Lower leg skin (tissue), 4 donors: Measurements from ENCODE around the gene GOLGA3. TPM values are rescaled to one million over a fixed set of nuclear protein-coding genes. Genes with fewer than 3 reads are reported as not detected.

Experiments used
- DNase-seq, 2 donors: peaks; one replicate each; pipeline ENCODE4 v3.0.0-alpha.2; 2019; ENCODE audit warnings: low spot score in 2 of 2
- H3K4me3 ChIP-seq: fragments of 200-600 bp; sonication (generic); 2 replicates; pipeline ENCODE4 v1.5.1; 2017; ENCODE audit warnings: mild to moderate bottlenecking, low read depth; ENCODE audit not compliant: poor library complexity, severe bottlenecking
- POLR2A ChIP-seq, 2 donors: fragments of 450-650 bp; IDR thresholded peaks; one replicate each; pipeline ENCODE4 v1.6.1; 2016 to 2017; ENCODE audit warnings: antibody characterized with exemption in 2 of 2, mild to moderate bottlenecking in 1 of 2, moderate library complexity in 1 of 2
- WGBS, 2 donors: methylation state at CpG; one replicate each; pipeline ENCODE4 v1.1.5; 2018; 5-methylcytosine and 5-hydroxymethylcytosine counted together
- intact Hi-C: fragments of 100-400 bp; cut with DNase I; formaldehyde crosslinking; loops from one replicate; pipeline ENCODE4 v1.15.0; 2023; ENCODE audit warnings: low total_unique reads
- total RNA-seq, 4 donors: library from RNA; depleted of rRNA; stranded (reverse); fragments of >200 nt; gene quantifications; one replicate each; pipeline ENCODE4 v1.1.0, GENCODE V29; 2016
- TF ChIP-seq, protein P1 (sequence below), 3 donors: fragments of 450-650 bp; IDR thresholded peaks; one replicate each; pipeline ENCODE4 v1.5.1; 2016; ENCODE audit warnings: antibody characterized with exemption in 3 of 3, mild to moderate bottlenecking in 3 of 3, moderate library complexity in 2 of 3

GOLGA3 gene
- total RNA-seq, 4 donors from 2014 or later = 44.5 to 81.0 (median 74.7) TPM

DNA sequence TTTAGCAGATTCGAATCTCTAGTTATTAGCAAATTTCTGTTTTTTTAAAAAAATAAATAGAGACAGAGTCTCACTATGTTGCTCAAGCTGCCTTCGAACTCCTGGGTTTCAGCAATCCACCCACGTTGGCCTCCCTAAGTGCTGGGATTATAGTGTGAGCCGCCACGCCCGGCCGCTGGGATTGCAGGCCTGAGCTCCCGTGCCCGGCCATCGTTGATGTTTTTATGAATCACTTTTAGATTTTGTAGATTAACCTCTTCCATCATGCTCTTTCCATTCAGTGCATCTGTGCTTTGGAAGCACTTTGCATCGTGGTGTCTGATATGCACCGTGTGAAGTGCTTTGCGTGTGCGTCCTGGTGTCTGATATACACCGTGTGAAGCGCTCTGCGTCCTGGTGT, 97.1 kb downstream of the GOLGA3 start:
- TF ChIP-seq POLR2A (IDR thresholded peaks at IDR 0.05) = no peak
- TF ChIP-seq, protein P1, sequence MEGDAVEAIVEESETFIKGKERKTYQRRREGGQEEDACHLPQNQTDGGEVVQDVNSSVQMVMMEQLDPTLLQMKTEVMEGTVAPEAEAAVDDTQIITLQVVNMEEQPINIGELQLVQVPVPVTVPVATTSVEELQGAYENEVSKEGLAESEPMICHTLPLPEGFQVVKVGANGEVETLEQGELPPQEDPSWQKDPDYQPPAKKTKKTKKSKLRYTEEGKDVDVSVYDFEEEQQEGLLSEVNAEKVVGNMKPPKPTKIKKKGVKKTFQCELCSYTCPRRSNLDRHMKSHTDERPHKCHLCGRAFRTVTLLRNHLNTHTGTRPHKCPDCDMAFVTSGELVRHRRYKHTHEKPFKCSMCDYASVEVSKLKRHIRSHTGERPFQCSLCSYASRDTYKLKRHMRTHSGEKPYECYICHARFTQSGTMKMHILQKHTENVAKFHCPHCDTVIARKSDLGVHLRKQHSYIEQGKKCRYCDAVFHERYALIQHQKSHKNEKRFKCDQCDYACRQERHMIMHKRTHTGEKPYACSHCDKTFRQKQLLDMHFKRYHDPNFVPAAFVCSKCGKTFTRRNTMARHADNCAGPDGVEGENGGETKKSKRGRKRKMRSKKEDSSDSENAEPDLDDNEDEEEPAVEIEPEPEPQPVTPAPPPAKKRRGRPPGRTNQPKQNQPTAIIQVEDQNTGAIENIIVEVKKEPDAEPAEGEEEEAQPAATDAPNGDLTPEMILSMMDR (IDR thresholded peaks at IDR 0.05) = no peak
- no peak for DNase-seq
- WGBS, 2 donors = 89 to 90% methylated on average over 17 of the region's 17 CpGs
- no peak overlapping the region for H3K4me3 ChIP-seq
- intact Hi-C loops = no loop called here

DNA sequence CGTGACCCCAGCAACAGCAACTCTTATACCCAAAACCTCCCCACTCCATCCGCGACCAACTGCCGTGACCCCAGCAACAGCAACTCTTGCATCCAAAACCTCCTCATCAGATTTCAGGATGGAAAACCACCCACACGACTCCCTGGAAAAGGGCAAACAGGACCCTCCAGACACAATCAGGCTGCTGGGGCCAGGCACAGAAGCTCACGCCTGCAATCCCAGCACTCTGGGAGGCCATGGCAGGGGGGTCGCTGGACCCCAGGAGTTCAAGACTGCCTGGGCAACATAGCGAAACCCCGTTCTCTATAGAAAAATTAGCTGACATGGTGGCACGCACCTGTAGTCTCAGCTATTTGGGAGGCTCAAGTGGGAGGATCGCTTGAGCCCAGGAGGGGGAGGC, 98.3 kb downstream of the GOLGA3 start:
- no peak for DNase-seq

DNA sequence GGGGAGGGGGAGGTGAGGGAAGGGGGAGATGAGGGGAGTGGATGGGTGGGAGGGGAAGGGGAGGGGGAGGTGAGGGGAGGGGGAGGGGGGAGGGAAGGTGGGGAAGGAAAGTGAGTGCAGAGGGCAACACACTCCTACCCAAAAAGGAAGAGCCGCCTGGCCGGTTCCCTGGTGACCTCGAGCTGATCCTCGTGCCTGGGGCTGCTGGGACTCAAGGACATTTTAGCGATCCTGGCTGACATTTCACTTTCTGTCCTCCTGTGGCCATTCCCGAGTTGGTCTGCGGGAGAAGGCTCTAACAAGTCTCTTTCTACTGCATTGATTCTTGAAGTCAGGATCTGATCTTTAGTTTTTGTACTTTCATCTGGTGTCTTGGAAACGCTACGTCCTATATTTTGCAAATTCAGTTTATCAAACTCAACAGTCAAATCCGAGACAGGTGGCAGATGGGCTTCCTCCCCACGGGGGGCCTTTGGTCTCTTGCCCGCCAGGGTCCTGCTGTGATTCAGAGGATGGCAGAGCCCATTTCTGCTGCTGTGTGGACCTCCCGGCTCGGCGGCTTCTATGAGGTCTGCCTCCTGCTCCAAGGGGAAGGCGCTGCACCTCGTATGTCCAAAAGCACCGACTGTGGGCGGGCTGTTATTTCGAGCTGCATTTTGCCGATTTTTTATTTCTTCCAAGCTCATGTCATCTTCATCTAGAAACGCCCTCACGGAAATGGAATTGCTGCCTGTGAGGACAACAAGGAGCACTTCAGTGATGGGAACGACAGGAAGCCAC, 98.9 kb downstream of the GOLGA3 start:
- WGBS, 2 donors = 84 to 90% methylated on average over 24 of the region's 24 CpGs
- no peak overlapping the region for H3K4me3 ChIP-seq
- DNase-seq = no peak
- TF ChIP-seq POLR2A (IDR thresholded peaks at IDR 0.05) = no peak
- intact Hi-C loops = no loop called here

More for the DNA sequence above, 98.3 kb downstream of the GOLGA3 start:
- no peak overlapping the region for H3K4me3 ChIP-seq
- WGBS, 2 donors = 89 to 95% methylated on average over 11 of the region's 11 CpGs
- TF ChIP-seq, protein P1 (IDR thresholded peaks at IDR 0.05) = no peak
- no peak for TF ChIP-seq POLR2A (IDR thresholded peaks at IDR 0.05)
- intact Hi-C loops = no loop called here

DNA sequence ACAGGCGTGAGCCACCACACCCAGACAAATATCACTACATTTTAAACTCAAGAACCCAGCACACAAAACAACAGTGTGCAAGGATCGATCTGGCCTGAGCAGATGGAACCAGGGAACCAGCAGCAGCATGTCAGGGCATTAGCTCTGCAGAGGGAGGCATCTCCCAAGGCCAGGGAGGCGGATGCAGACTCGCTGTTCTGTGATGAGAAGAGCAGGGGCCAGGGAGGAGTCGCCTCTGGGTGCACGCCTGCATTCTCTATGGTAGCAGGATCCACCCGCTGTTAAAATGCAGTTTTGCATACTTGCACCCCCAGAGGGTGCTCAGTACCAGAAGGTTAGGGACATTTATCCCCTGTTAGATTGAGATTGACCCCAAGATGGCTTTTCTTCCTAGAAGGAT, 100.2 kb downstream of the GOLGA3 start:
- TF ChIP-seq, protein P1 (IDR thresholded peaks at IDR 0.05) = no peak
- TF ChIP-seq POLR2A (IDR thresholded peaks at IDR 0.05) = no peak
- WGBS, 2 donors = 87 to 94% methylated on average over 7 of the region's 7 CpGs
- H3K4me3 ChIP-seq = no peak overlapping the region
- no peak for DNase-seq
- intact Hi-C loops = no loop called here

DNA sequence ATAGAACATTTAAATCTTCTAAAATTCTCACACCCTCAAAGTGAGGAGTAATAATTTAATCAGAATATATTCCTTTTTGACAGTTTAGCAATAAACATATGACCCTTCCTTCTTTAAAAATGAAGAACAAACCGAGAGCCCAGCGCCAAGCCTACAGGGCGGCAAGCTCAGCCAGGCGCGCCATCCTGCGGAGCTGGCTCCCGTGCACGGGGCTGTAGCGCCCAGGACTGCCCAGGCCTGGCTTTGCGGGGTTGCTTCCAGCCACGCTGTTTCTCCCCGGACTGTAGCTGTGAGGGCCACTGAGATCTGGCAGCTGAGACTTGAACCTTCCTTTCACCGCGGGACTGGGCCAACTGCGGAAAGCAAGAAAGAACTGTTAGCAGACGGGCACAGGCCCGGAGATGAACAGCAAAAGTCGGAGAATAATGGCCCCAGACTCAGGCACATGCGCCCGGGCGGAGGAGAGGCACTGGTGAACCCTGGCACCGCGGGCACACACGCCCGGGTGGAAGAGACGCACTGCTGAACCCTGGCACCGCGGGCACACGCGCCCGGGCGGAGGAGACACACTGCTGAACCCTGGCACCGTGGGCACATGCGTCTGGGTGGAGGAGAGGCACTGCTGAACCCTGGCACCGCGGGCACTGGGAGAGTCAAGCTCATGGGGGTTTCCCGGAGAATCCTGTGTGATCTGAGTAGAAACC, 101.4 kb downstream of the GOLGA3 start:
- no peak for DNase-seq
- WGBS, 2 donors = 93 to 94% methylated on average over 37 of the region's 37 CpGs
- no peak for TF ChIP-seq POLR2A (IDR thresholded peaks at IDR 0.05)
- TF ChIP-seq, protein P1 (IDR thresholded peaks at IDR 0.05) = no peak

DNA sequence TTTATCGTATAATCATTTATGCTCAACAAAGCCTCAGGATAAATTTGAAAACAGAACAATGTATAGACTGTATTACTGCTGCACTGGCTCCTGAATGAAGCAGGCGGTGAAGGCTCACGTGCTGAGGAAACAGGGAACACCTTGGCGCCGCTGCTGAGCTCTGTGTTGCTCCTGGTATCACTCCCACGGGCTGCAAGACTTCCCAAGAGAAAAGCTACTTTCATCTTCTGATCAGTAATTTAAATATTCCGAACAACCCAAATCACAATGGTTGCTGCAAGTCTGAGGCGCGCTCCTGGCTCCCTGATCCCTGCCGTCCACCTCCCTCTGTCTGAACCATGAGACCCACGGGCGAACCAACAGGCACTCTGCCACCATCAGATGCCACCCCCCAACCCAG, 102.3 kb downstream of the GOLGA3 start:
- intact Hi-C loops = no loop called here
- WGBS, 2 donors = 94 to 96% methylated on average over 12 of the region's 12 CpGs
- TF ChIP-seq POLR2A (IDR thresholded peaks at IDR 0.05) = no peak
- TF ChIP-seq, protein P1 (IDR thresholded peaks at IDR 0.05) = no peak
- no peak overlapping the region for H3K4me3 ChIP-seq
- DNase-seq = no peak

More for the DNA sequence above, 101.4 kb downstream of the GOLGA3 start:
- intact Hi-C loops = no loop called here
- H3K4me3 ChIP-seq = no peak overlapping the region
